ENCODE measurements around the gene BIN1.

The BIN1 gene

DNA sequence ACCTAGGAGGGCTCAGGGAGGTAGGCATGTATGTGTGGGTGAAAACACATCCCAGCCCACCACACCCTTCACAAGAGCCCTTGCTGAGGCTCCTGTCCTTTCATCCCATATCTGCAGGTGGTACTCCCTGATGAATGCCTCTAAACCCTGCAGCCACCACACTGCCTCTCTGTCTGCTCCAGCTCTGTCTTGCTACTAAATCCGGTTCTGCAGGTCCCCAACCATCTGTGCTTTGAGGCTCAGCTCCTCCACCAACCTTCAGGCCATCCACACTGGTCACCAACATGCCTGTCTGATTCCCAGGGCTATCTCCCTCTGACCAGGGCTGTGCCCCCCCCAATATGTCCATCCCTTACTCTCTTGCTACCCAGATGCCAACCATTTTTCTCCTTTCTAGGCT is 92.7 kb downstream of the BIN1 start:
- H3K27ac ChIP-seq: peak overlapping the region; percentile 78
- ChIA-PET POLR2A (ENCODE audit: low non-redundant PET) (no interaction called here), CTCF (no interaction called here)
- TF ChIP-seq, protein P1, sequence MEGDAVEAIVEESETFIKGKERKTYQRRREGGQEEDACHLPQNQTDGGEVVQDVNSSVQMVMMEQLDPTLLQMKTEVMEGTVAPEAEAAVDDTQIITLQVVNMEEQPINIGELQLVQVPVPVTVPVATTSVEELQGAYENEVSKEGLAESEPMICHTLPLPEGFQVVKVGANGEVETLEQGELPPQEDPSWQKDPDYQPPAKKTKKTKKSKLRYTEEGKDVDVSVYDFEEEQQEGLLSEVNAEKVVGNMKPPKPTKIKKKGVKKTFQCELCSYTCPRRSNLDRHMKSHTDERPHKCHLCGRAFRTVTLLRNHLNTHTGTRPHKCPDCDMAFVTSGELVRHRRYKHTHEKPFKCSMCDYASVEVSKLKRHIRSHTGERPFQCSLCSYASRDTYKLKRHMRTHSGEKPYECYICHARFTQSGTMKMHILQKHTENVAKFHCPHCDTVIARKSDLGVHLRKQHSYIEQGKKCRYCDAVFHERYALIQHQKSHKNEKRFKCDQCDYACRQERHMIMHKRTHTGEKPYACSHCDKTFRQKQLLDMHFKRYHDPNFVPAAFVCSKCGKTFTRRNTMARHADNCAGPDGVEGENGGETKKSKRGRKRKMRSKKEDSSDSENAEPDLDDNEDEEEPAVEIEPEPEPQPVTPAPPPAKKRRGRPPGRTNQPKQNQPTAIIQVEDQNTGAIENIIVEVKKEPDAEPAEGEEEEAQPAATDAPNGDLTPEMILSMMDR (conservative IDR thresholded peaks at IDR 0.05; ENCODE audit: low read depth): no peak
- no peak for DNase-seq (ENCODE audit: low spot score)

DNA sequence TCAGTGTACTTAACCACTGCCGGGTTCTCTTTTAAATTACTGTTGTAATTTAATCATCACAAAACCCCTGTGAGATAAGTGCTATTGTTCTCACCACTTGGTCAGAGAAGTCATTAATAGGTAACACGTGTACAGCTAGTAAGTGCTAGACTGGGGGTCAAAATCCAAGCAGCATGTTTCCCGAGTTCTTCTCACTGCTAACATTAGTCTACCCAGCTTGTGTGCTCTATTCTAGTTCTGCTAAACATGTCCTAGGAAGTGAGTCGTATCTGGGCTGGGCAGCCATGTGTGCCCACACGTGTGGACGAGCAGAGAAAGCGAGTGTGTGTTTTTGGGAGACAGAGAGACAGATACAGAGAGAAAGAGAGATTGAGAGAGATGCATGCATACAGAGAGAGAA is 94.1 kb downstream of the BIN1 start:
- DNase-seq (ENCODE audit: low spot score): no peak
- POLR2A ChIA-PET (ENCODE audit: low non-redundant PET): no interaction called here
- CTCF ChIA-PET: no interaction called here
- no peak overlapping the region for H3K27ac ChIP-seq
- TF ChIP-seq, protein P1 (conservative IDR thresholded peaks at IDR 0.05; ENCODE audit: low read depth): no peak

DNA sequence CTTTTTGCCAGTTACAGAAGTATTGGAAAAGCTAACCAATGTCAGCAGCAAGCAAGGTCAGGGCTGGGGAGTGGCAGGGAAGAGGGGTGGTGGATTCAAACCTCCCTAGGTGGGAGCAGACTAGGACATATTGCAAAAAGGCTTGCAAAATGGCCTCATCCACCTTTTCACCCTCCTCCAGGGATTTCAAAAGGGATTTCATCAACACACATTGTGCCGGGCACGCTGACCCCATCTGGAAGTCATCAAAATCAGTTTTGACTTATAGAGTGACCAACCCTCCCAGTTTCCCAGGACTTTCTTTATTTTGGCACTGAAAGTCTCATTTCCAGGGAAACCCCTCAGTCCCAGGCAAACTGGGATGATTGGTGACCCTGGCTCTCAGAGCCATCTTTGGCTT is 94.7 kb downstream of the BIN1 start:
- POLR2A ChIA-PET (ENCODE audit: low non-redundant PET): no interaction called here
- CTCF ChIA-PET: no interaction called here
- TF ChIP-seq, protein P1 (conservative IDR thresholded peaks at IDR 0.05; ENCODE audit: low read depth): no peak
- no peak for DNase-seq (ENCODE audit: low spot score)
- H3K27ac ChIP-seq: no peak overlapping the region

DNA sequence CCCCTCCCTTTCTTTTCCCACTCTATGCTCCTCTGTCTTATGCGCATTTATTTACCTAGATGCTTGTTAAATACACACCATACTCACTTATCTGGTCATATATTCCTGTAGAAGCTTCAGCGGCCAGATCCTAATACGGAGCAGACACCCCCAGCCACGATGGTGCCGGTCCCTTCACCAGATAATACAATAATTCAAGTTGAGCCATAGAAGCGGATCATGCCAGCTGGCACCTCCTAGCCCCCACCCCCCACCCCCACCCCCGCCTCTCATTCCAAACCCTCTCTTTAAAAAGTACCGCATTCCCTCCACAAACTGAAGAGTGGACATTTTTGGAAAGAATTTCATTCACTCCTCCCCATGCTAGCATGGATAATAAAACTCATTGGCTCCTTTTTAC is 95.2 kb downstream of the BIN1 start:
- no peak overlapping the region for H3K27ac ChIP-seq
- TF ChIP-seq, protein P1 (conservative IDR thresholded peaks at IDR 0.05; ENCODE audit: low read depth): no peak
- DNase-seq (ENCODE audit: low spot score): no peak
- ChIA-PET CTCF (no interaction called here), POLR2A (ENCODE audit: low non-redundant PET) (no interaction called here)

DNA sequence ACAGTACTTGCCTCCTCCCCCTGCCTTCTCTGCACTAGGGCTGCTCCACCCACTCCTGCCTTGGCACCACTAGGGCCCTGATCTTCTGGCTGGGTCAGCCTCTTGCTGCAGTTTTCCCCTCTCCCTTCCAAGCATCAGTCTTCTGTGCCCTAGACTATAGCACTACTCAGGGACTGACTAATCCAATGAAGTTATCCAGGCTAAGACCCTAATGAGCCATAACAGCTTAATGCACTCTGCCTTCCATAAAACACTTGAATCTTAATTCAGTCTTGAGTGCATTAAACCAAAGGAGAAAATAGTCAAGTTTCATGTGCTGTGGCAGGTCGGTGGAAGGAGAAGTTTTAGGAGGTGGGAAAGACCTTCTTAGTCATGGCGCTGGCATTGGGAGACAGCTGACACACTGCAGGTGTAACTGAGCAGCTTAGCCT is 95.7 kb downstream of the BIN1 start:
- H3K27ac ChIP-seq: no peak overlapping the region
- TF ChIP-seq, protein P1 (conservative IDR thresholded peaks at IDR 0.05; ENCODE audit: low read depth): no peak
- CTCF ChIA-PET: no interaction called here
- no peak for DNase-seq (ENCODE audit: low spot score)
- POLR2A ChIA-PET (ENCODE audit: low non-redundant PET): no interaction called here

DNA sequence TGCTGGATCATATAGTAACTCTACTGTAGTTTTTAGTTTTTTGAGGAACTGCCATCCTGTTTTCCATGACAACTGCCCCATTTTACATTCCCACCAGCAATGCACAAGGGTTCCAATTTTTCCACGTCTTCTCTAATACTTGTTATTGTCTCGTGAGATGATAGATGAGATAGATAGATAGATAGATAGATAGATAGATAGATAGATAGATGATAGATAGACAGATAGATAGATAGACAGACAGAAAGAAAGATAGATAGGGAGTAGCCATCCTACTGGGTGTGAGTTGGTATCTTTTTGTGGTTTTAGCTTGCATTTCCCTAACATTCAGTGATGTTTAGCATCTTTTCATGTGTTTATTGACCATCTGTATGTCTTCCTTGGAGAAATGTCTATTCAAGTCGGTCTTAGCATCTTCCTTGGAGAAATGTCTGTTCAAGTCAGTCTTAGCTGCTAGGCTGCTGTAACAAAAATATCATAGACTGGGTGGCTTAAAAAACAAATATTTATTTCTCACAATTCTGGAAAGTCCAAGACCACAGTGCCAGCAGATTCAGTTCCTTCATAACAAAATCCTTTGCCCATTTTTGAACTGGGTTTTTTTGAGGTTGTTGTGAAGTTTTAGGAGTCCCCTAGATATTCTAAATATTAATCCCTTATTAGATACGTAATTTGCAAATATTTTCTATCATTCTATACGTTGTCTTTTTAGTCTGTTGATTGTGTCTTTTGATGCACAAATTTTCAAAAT is 98.5 kb downstream of the BIN1 start:
- ChIA-PET CTCF (no interaction called here), POLR2A (ENCODE audit: low non-redundant PET) (no interaction called here)
- no peak overlapping the region for H3K27ac ChIP-seq
- TF ChIP-seq, protein P1 (conservative IDR thresholded peaks at IDR 0.05; ENCODE audit: low read depth): no peak
- DNase-seq (ENCODE audit: low spot score): no peak
